ENCODE data around the gene CDK13. TPM values are rescaled to one million over a fixed set of nuclear protein-coding genes. Genes with fewer than 3 reads are reported as not detected.

Gene CDK13
- total RNA-seq, 1 donor, result 109 TPM

DNA sequence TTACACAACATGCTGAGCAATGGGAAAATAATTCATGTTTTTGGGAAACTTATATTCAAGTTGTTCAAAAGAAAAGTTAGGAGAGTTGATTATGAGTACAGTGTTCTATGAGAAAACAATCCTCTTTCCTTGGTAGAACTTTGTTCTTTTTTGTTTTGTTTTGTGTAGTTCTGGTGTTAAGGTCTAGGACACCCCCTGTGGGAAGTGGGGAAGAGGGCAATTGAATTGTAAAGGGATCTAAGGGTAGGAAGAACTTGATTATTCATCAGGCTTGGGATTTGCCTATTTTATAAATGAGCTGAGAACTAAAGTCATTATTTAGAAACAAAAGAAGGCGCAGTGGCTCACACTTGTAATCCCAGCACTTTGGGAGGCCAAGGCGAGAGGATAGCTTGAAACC is 25.9 kb upstream of the CDK13 start:
- Histone ChIP-seq H4K20me1 (ENCODE audit: insufficient read depth, low read length) (no peaks in the 10 kb centered on the region), H3K27me3 (ENCODE audit: insufficient read depth, low read length) (peaks cover 3% of the 10 kb centered on the region), H3K4me1 (ENCODE audit: insufficient read depth, low read length) (no peaks in the 10 kb centered on the region), H2AFZ (ENCODE audit: low read length) (no peak overlapping the region), H3K4me3 (ENCODE audit: insufficient read depth, low read length) (no peak overlapping the region), H3K9me3 (ENCODE audit: low read depth, low read length) (no peaks in the 10 kb centered on the region), H3K79me2 (ENCODE audit: insufficient read depth, low read length) (no peaks in the 10 kb centered on the region), H3K27ac (ENCODE audit: low read depth, low read length) (no peak overlapping the region), H3K36me3 (ENCODE audit: insufficient read depth, low read length) (no peaks in the 10 kb centered on the region), H3K4me2 (ENCODE audit: insufficient read depth, low read length) (no peak overlapping the region)
- TF ChIP-seq, protein P1, sequence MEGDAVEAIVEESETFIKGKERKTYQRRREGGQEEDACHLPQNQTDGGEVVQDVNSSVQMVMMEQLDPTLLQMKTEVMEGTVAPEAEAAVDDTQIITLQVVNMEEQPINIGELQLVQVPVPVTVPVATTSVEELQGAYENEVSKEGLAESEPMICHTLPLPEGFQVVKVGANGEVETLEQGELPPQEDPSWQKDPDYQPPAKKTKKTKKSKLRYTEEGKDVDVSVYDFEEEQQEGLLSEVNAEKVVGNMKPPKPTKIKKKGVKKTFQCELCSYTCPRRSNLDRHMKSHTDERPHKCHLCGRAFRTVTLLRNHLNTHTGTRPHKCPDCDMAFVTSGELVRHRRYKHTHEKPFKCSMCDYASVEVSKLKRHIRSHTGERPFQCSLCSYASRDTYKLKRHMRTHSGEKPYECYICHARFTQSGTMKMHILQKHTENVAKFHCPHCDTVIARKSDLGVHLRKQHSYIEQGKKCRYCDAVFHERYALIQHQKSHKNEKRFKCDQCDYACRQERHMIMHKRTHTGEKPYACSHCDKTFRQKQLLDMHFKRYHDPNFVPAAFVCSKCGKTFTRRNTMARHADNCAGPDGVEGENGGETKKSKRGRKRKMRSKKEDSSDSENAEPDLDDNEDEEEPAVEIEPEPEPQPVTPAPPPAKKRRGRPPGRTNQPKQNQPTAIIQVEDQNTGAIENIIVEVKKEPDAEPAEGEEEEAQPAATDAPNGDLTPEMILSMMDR (IDR thresholded peaks at IDR 0.05; ENCODE audit: extremely low read depth, low read depth, low read length), result no peak
- DNase-seq (ENCODE audit: insufficient read length, low spot score, missing footprints), result no peak

GRCh38 chr7:39926111-39926510 is 23.9 kb upstream of the CDK13 start:
- H3K79me2 ChIP-seq (ENCODE audit: insufficient read depth, low read length), result no peaks in the 10 kb centered on the region
- no peak overlapping the region for H3K4me3 ChIP-seq (ENCODE audit: insufficient read depth, low read length)
- TF ChIP-seq, protein P1 (IDR thresholded peaks at IDR 0.05; ENCODE audit: extremely low read depth, low read depth, low read length), result no peak
- no peaks in the 10 kb centered on the region for H3K9me3 ChIP-seq (ENCODE audit: low read depth, low read length)
- no peak overlapping the region for H2AFZ ChIP-seq (ENCODE audit: low read length)
- H3K4me2 ChIP-seq (ENCODE audit: insufficient read depth, low read length), result no peak overlapping the region
- no peaks in the 10 kb centered on the region for H3K4me1 ChIP-seq (ENCODE audit: insufficient read depth, low read length)
- no peaks in the 10 kb centered on the region for H3K36me3 ChIP-seq (ENCODE audit: insufficient read depth, low read length)
- H3K27me3 ChIP-seq (ENCODE audit: insufficient read depth, low read length), result peaks cover 3% of the 10 kb centered on the region
- no peak overlapping the region for H3K27ac ChIP-seq (ENCODE audit: low read depth, low read length)
- H4K20me1 ChIP-seq (ENCODE audit: insufficient read depth, low read length), result no peaks in the 10 kb centered on the region
- DNase-seq (ENCODE audit: insufficient read length, low spot score, missing footprints), result no peak

DNA sequence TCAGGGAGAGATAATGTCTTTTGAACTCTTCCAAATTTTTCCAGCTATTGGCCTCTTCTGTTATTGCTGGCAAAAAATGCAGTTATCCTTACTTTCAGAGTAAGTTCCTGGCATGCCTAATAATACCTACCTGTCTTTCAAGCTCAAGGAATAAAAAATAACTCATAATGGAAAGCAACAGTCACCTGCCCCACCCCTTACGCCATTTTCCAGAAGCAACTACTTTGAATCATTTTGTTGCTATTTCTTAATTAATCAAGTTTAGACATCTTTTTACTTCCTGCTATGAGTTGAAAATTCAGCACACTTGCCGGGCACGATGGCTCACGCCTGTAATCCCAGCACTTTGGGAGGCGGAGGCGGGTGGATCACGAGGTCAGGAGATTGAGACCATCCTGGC is 23.0 kb upstream of the CDK13 start:
- no peaks in the 10 kb centered on the region for H4K20me1 ChIP-seq (ENCODE audit: insufficient read depth, low read length)
- no peak overlapping the region for H3K4me2 ChIP-seq (ENCODE audit: insufficient read depth, low read length)
- H3K4me1 ChIP-seq (ENCODE audit: insufficient read depth, low read length), result no peaks in the 10 kb centered on the region
- peaks cover 3% of the 10 kb centered on the region for H3K27me3 ChIP-seq (ENCODE audit: insufficient read depth, low read length)
- H3K36me3 ChIP-seq (ENCODE audit: insufficient read depth, low read length), result no peaks in the 10 kb centered on the region
- H2AFZ ChIP-seq (ENCODE audit: low read length), result no peak overlapping the region
- H3K79me2 ChIP-seq (ENCODE audit: insufficient read depth, low read length), result no peaks in the 10 kb centered on the region
- no peaks in the 10 kb centered on the region for H3K9me3 ChIP-seq (ENCODE audit: low read depth, low read length)
- DNase-seq (ENCODE audit: insufficient read length, low spot score, missing footprints), result no peak
- no peak overlapping the region for H3K27ac ChIP-seq (ENCODE audit: low read depth, low read length)
- TF ChIP-seq, protein P1 (IDR thresholded peaks at IDR 0.05; ENCODE audit: extremely low read depth, low read depth, low read length), result no peak
- no peak overlapping the region for H3K4me3 ChIP-seq (ENCODE audit: insufficient read depth, low read length)

GRCh38 chr7:39934132-39934531 is 15.9 kb upstream of the CDK13 start:
- TF ChIP-seq, protein P1 (IDR thresholded peaks at IDR 0.05; ENCODE audit: extremely low read depth, low read depth, low read length), result no peak
- Histone ChIP-seq H4K20me1 (ENCODE audit: insufficient read depth, low read length) (no peaks in the 10 kb centered on the region), H3K27me3 (ENCODE audit: insufficient read depth, low read length) (peaks cover 5% of the 10 kb centered on the region), H3K4me2 (ENCODE audit: insufficient read depth, low read length) (no peak overlapping the region), H3K36me3 (ENCODE audit: insufficient read depth, low read length) (no peaks in the 10 kb centered on the region), H3K4me1 (ENCODE audit: insufficient read depth, low read length) (no peaks in the 10 kb centered on the region), H3K4me3 (ENCODE audit: insufficient read depth, low read length) (no peak overlapping the region), H2AFZ (ENCODE audit: low read length) (no peak overlapping the region), H3K27ac (ENCODE audit: low read depth, low read length) (no peak overlapping the region), H3K9me3 (ENCODE audit: low read depth, low read length) (no peaks in the 10 kb centered on the region), H3K79me2 (ENCODE audit: insufficient read depth, low read length) (no peaks in the 10 kb centered on the region)
- DNase-seq (ENCODE audit: insufficient read length, low spot score, missing footprints), result no peak
